ENCODE results near the gene ODF2.

ODF2 gene

GRCh38 chr9:128416014-128416413, 39.8 kb upstream of the ODF2 start:
- Histone ChIP-seq H3K27ac (ENCODE audit: low read length) (no peak overlapping the region), H3K4me2 (ENCODE audit: insufficient read depth, low read length) (no peak overlapping the region), H2AFZ (ENCODE audit: low read depth, low read length) (no peak overlapping the region), H3K36me3 (ENCODE audit: insufficient read depth, low read length) (no peaks in the 10 kb centered on the region), H3K9me3 (ENCODE audit: insufficient read depth, low read length, severe bottlenecking) (no peaks in the 10 kb centered on the region), H3K79me2 (ENCODE audit: insufficient read depth, low read length) (no peaks in the 10 kb centered on the region), H3K4me1 (ENCODE audit: insufficient read depth, low read length) (peaks cover 11% of the 10 kb centered on the region), H4K20me1 (ENCODE audit: insufficient read depth, low read length) (no peaks in the 10 kb centered on the region), H3K4me3 (ENCODE audit: low read depth in 1 of 2, low read length in 2 of 2) (no peak overlapping the region), H3K27me3 (ENCODE audit: insufficient read depth, low read length, poor library complexity) (peaks cover 25% of the 10 kb centered on the region), H3K9ac (ENCODE audit: low read depth, low read length) (no peak overlapping the region)
- DNase-seq (no peak), ATAC-seq (ENCODE audit: insufficient read depth, low read depth) (no peak)
- TF ChIP-seq EZH2 (IDR thresholded peaks at IDR 0.05; ENCODE audit: borderline replicate concordance, low read depth, low read length, severe bottlenecking) = no peak
- TF ChIP-seq CTCF (IDR thresholded peaks at IDR 0.05; ENCODE audit: borderline replicate concordance, extremely low read depth, low read length, poor library complexity, severe bottlenecking) = no peak

- H3K36me3 ChIP-seq (ENCODE audit: insufficient read depth, low read length) = no peaks in the 10 kb centered on the region
- H2AFZ ChIP-seq (ENCODE audit: low read depth, low read length) = no peak overlapping the region
- H3K27me3 ChIP-seq (ENCODE audit: insufficient read depth, low read length, poor library complexity) = peaks cover 30% of the 10 kb centered on the region
- no peak overlapping the region for H3K4me2 ChIP-seq (ENCODE audit: insufficient read depth, low read length)
- no peak overlapping the region for H3K9ac ChIP-seq (ENCODE audit: low read depth, low read length)
- no peak overlapping the region for H3K4me3 ChIP-seq (ENCODE audit: low read depth in 1 of 2, low read length in 2 of 2)
- ATAC-seq (ENCODE audit: insufficient read depth, low read depth) = no peak
- DNase-seq = no peak
- H4K20me1 ChIP-seq (ENCODE audit: insufficient read depth, low read length) = no peaks in the 10 kb centered on the region; the same call in 1 of the 2 replicates
- no peaks in the 10 kb centered on the region for H3K79me2 ChIP-seq (ENCODE audit: insufficient read depth, low read length)
- H3K27ac ChIP-seq (ENCODE audit: low read length) = no peak overlapping the region
- no peak for TF ChIP-seq CTCF (IDR thresholded peaks at IDR 0.05; ENCODE audit: borderline replicate concordance, extremely low read depth, low read length, poor library complexity, severe bottlenecking)
- TF ChIP-seq EZH2 (IDR thresholded peaks at IDR 0.05; ENCODE audit: borderline replicate concordance, low read depth, low read length, severe bottlenecking) = no peak
- H3K9me3 ChIP-seq (ENCODE audit: insufficient read depth, low read length, severe bottlenecking) = no peaks in the 10 kb centered on the region
- peaks cover 16% of the 10 kb centered on the region for H3K4me1 ChIP-seq (ENCODE audit: insufficient read depth, low read length)
Observed at GRCh38 chr9:128416432-128417019, 39.3 kb upstream of the ODF2 start.

GRCh38 chr9:128419061-128419925, 36.5 kb upstream of the ODF2 start:
- H3K79me2 ChIP-seq (ENCODE audit: insufficient read depth, low read length) = no peaks in the 10 kb centered on the region
- no peaks in the 10 kb centered on the region for H3K36me3 ChIP-seq (ENCODE audit: insufficient read depth, low read length)
- no peak overlapping the region for H2AFZ ChIP-seq (ENCODE audit: low read depth, low read length)
- H3K9me3 ChIP-seq (ENCODE audit: insufficient read depth, low read length, severe bottlenecking) = no peaks in the 10 kb centered on the region
- no peak overlapping the region for H3K4me3 ChIP-seq (ENCODE audit: low read depth in 1 of 2, low read length in 2 of 2)
- H4K20me1 ChIP-seq (ENCODE audit: insufficient read depth, low read length) = no peaks in the 10 kb centered on the region; the same call in 1 of the 2 replicates
- no peak overlapping the region for H3K4me2 ChIP-seq (ENCODE audit: insufficient read depth, low read length)
- peaks cover 20% of the 10 kb centered on the region for H3K4me1 ChIP-seq (ENCODE audit: insufficient read depth, low read length)
- no peak for DNase-seq
- no peak for TF ChIP-seq EZH2 (IDR thresholded peaks at IDR 0.05; ENCODE audit: borderline replicate concordance, low read depth, low read length, severe bottlenecking)
- no peak for TF ChIP-seq CTCF (IDR thresholded peaks at IDR 0.05; ENCODE audit: borderline replicate concordance, extremely low read depth, low read length, poor library complexity, severe bottlenecking)
- H3K27ac ChIP-seq (ENCODE audit: low read length) = no peak overlapping the region
- no peak overlapping the region for H3K9ac ChIP-seq (ENCODE audit: low read depth, low read length)
- H3K27me3 ChIP-seq (ENCODE audit: insufficient read depth, low read length, poor library complexity) = peaks cover 39% of the 10 kb centered on the region
- ATAC-seq (ENCODE audit: insufficient read depth, low read depth) = no peak

Measured in DND-41 (cell line).